Measurements from ENCODE around the gene MSL3B.

Gene MSL3B

DNA sequence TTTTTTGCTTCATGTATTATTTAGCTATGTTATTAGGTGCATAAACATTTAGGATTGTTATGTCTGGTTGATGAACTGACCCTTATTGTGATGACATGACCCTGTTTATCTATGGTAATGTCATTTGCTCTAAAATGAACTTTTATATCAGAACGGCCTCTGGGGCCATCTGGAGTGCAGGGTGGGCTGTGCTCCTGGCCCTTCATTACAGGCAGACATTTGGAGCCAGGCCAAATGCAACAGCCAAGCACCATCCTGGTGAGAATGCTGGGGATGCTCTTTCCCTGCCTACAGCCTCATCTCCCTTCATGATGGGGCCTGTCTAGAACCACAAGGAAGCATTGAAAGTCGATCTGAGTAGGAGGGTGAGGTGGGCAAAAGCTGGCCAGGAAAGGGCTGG lies 51.9 kb downstream of the MSL3B start:
- Histone ChIP-seq H2AFZ (ENCODE audit: low read depth, low read length) (no peak overlapping the region), H3F3A (ENCODE audit: insufficient read depth, low read length, poor library complexity, severe bottlenecking) (no peaks in the 10 kb centered on the region), H3K4me2 (ENCODE audit: low read length) (no peak overlapping the region), H3K27ac (ENCODE audit: low read length) (no peak overlapping the region), H3K9ac (ENCODE audit: low read length) (no peak overlapping the region), H3K9me3 (ENCODE audit: low read length) (no peaks in the 10 kb centered on the region), H3K27me3 (ENCODE audit: insufficient read depth, low read depth, low read length) (no peaks in the 10 kb centered on the region), H3K9me2 (ENCODE audit: insufficient read depth, low read length) (no peaks in the 10 kb centered on the region), H4K20me1 (ENCODE audit: insufficient read depth) (no peaks in the 10 kb centered on the region), H3K79me2 (replicated peaks; ENCODE audit: insufficient read depth, low read length) (no peaks in the 10 kb centered on the region), H3K4me3 (ENCODE audit: low read length) (no peak overlapping the region), H3K36me3 (ENCODE audit: insufficient read depth, low read length) (no peaks in the 10 kb centered on the region)
- no peak for TF ChIP-seq REST (IDR thresholded peaks at IDR 0.05; ENCODE audit: borderline replicate concordance)
- TF ChIP-seq POLR2AphosphoS5 (IDR thresholded peaks at IDR 0.05), result no peak
- TF ChIP-seq RAD21 (conservative IDR thresholded peaks at IDR 0.05), result no peak
- no peak for TF ChIP-seq CTCF (IDR thresholded peaks at IDR 0.05; ENCODE audit: poor library complexity, severe bottlenecking)
- no peak for TF ChIP-seq EP300 (conservative IDR thresholded peaks at IDR 0.05; ENCODE audit: poor library complexity, severe bottlenecking)
- no peak for TF ChIP-seq EZH2 (IDR thresholded peaks at IDR 0.05; ENCODE audit: borderline replicate concordance, insufficient read depth, low read length, poor library complexity, severe bottlenecking)
- no peak for TF ChIP-seq MXI1 (conservative IDR thresholded peaks at IDR 0.05; ENCODE audit: poor library complexity, severe bottlenecking)
- TF ChIP-seq SMC3 (conservative IDR thresholded peaks at IDR 0.05; ENCODE audit: poor library complexity), result no peak
- no peak for TF ChIP-seq TAF1 (IDR thresholded peaks at IDR 0.05; ENCODE audit: low read depth)

GRCh38 chr2:233815861-233816260 lies 52.3 kb downstream of the MSL3B start:
- Histone ChIP-seq H3K79me2 (replicated peaks; ENCODE audit: insufficient read depth, low read length) (no peaks in the 10 kb centered on the region), H3K36me3 (ENCODE audit: insufficient read depth, low read length) (no peaks in the 10 kb centered on the region), H3K9ac (ENCODE audit: low read length) (no peak overlapping the region), H2AFZ (ENCODE audit: low read depth, low read length) (no peak overlapping the region), H3K4me3 (ENCODE audit: low read length) (no peak overlapping the region), H3K9me2 (ENCODE audit: insufficient read depth, low read length) (no peaks in the 10 kb centered on the region), H3K4me2 (ENCODE audit: low read length) (no peak overlapping the region), H3K9me3 (ENCODE audit: low read length) (no peaks in the 10 kb centered on the region), H4K20me1 (ENCODE audit: insufficient read depth) (no peaks in the 10 kb centered on the region), H3K27ac (ENCODE audit: low read length) (no peak overlapping the region), H3F3A (ENCODE audit: insufficient read depth, low read length, poor library complexity, severe bottlenecking) (no peaks in the 10 kb centered on the region), H3K27me3 (ENCODE audit: insufficient read depth, low read depth, low read length) (no peaks in the 10 kb centered on the region)
- TF ChIP-seq TAF1 (IDR thresholded peaks at IDR 0.05; ENCODE audit: low read depth), result no peak
- TF ChIP-seq MXI1 (conservative IDR thresholded peaks at IDR 0.05; ENCODE audit: poor library complexity, severe bottlenecking), result no peak
- TF ChIP-seq EP300 (conservative IDR thresholded peaks at IDR 0.05; ENCODE audit: poor library complexity, severe bottlenecking), result no peak
- TF ChIP-seq SMC3 (conservative IDR thresholded peaks at IDR 0.05; ENCODE audit: poor library complexity), result no peak
- no peak for TF ChIP-seq POLR2AphosphoS5 (IDR thresholded peaks at IDR 0.05)
- no peak for TF ChIP-seq EZH2 (IDR thresholded peaks at IDR 0.05; ENCODE audit: borderline replicate concordance, insufficient read depth, low read length, poor library complexity, severe bottlenecking)
- no peak for TF ChIP-seq RAD21 (conservative IDR thresholded peaks at IDR 0.05)
- no peak for TF ChIP-seq CTCF (IDR thresholded peaks at IDR 0.05; ENCODE audit: poor library complexity, severe bottlenecking)
- no peak for TF ChIP-seq REST (IDR thresholded peaks at IDR 0.05; ENCODE audit: borderline replicate concordance)
